Transverse colon (tissue), 3 donors: ENCODE data around the gene PTPRZ1.

Source experiments
- EP300 ChIP-seq: sonication (generic); formaldehyde crosslinking; IDR thresholded peaks from one replicate; pipeline ENCODE4 v1.6.1; 2017; ENCODE audit warnings: antibody characterized with exemption, low read depth
- TF ChIP-seq, protein P1 (sequence below), 5 experiments: fragments of 200-600 bp in 3 of 5; fragments of 450-650 bp in 2 of 5; sonication (generic) in 3 of 5; IDR thresholded peaks; 1 replicate in 2 of 5; 2 replicates in 3 of 5; pipeline ENCODE4 v1.5.1; 2016 to 2017; ENCODE audit warnings: antibody characterized with exemption in 5 of 5, inconsistent platforms in 3 of 5, mild to moderate bottlenecking in 2 of 5, moderate library complexity in 1 of 5

DNA sequence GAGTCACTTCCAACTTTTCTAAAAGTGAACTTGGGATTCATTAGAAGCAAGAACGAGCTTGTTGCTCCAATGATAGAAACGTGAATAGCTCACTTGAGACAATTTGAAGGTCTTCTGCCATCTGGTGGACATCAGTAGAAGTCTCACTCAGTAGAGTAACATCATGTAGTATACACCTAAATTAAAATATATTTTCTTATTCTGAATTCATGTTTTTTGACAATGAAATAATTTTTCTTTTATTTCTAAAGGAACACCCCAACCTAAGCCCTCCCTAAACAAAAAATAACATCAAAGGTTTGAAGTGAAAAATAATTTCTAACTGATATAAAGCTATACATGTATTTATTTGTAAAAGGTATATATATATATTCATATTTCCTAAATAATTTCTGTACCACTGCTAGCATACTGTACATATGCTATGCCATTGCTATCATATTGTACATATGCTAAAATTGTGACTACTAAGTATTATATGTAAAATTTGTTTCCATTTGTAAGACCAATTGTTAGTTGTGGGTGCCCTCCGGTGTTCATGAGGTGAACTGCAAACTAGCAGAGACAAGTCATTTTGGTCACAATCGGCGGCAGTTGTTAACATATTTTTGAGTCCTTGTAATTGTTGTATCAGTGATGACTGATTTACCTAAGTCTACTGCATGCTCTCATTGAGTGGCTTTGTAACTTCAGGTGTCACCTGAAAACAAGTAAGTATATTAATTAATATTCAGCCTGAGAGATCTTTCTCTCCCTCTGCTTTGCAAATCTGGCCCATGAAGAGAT is 121.9 kb downstream of the PTPRZ1 start:
- TF ChIP-seq, protein P1, sequence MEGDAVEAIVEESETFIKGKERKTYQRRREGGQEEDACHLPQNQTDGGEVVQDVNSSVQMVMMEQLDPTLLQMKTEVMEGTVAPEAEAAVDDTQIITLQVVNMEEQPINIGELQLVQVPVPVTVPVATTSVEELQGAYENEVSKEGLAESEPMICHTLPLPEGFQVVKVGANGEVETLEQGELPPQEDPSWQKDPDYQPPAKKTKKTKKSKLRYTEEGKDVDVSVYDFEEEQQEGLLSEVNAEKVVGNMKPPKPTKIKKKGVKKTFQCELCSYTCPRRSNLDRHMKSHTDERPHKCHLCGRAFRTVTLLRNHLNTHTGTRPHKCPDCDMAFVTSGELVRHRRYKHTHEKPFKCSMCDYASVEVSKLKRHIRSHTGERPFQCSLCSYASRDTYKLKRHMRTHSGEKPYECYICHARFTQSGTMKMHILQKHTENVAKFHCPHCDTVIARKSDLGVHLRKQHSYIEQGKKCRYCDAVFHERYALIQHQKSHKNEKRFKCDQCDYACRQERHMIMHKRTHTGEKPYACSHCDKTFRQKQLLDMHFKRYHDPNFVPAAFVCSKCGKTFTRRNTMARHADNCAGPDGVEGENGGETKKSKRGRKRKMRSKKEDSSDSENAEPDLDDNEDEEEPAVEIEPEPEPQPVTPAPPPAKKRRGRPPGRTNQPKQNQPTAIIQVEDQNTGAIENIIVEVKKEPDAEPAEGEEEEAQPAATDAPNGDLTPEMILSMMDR (IDR thresholded peaks at IDR 0.05): peak; percentile 46 to 62 (median 55)
- no peak for TF ChIP-seq EP300
